K562 (cell line): Measurements from ENCODE around the gene SPIRE1. TPM values are rescaled to one million over a fixed set of nuclear protein-coding genes. Genes with fewer than 3 reads are reported as not detected.

Source experiments
- CBFA2T3 ChIP-seq: fragments of 450-650 bp; IDR thresholded peaks from 2 replicates; pipeline ENCODE4 v1.6.1; 2017
- ELF1 ChIP-seq: fragments of 200-800 bp; sonication (Bioruptor generic); IDR thresholded peaks from 2 replicates; pipeline ENCODE4 v1.6.1; 2016; ENCODE audit warnings: missing genetic modification characterization, missing compliant biosample characterization
- ETV1 ChIP-seq: fragments of 450-650 bp; conservative IDR thresholded peaks from 2 replicates; pipeline ENCODE4 v1.6.1; 2016; ENCODE audit warnings: missing genetic modification characterization, control low read depth, low read depth, missing compliant biosample characterization
- EWSR1 ChIP-seq: fragments of 450-650 bp; IDR thresholded peaks from 2 replicates; pipeline ENCODE4 v1.6.1; 2018; ENCODE audit warnings: borderline replicate concordance, mild to moderate bottlenecking, low read depth, moderate library complexity; ENCODE audit not compliant: partially characterized antibody
- HMGXB4 ChIP-seq: sonication (generic); formaldehyde crosslinking; IDR thresholded peaks from 2 replicates; pipeline ENCODE4 v1.8.1; 2023; ENCODE audit warnings: mild to moderate bottlenecking, missing genetic modification reagents
- HOXB6 ChIP-seq: fragments of 250-450 bp; sonication (Bioruptor Pico); IDR thresholded peaks from 2 replicates; pipeline ENCODE4 v1.5.1; 2022; ENCODE audit warnings: mild to moderate bottlenecking, borderline replicate concordance
- KAT7 ChIP-seq: sonication (generic); formaldehyde crosslinking; IDR thresholded peaks from 2 replicates; pipeline ENCODE4 v1.8.0; 2022; ENCODE audit warnings: missing genetic modification reagents, mild to moderate bottlenecking, borderline replicate concordance
- MED1 ChIP-seq: sonication (generic); formaldehyde crosslinking; IDR thresholded peaks from 2 replicates; pipeline ENCODE4 v1.8.1; 2023; ENCODE audit warnings: missing genetic modification reagents, borderline replicate concordance
- RB1 ChIP-seq: fragments of 450-650 bp; IDR thresholded peaks from 2 replicates; pipeline ENCODE4 v1.6.1; 2017; ENCODE audit warnings: low read depth, mild to moderate bottlenecking
- RBM14 ChIP-seq: fragments of 200-400 bp; formaldehyde crosslinking; IDR thresholded peaks from 2 replicates; pipeline ENCODE4 v1.6.1; 2018; ENCODE audit warnings: low read depth, mild to moderate bottlenecking, low read length, moderate library complexity, borderline replicate concordance; ENCODE audit not compliant: insufficient read depth
- REST ChIP-seq, 2 experiments: fragments of 450-650 bp; formaldehyde crosslinking in 1 of 2; IDR thresholded peaks; 2 replicates each; pipeline versions ENCODE4 v1.4.0 to v1.6.1; 2014 to 2020; ENCODE audit warnings: mild to moderate bottlenecking in 2 of 2, borderline replicate concordance in 1 of 2, low read depth in 1 of 2
- TFAP4 ChIP-seq: sonication (generic); formaldehyde crosslinking; IDR thresholded peaks from 2 replicates; pipeline ENCODE4 v1.8.0; 2022; ENCODE audit warnings: missing genetic modification reagents, mild to moderate bottlenecking, moderate library complexity, borderline replicate concordance
- TRIM24 ChIP-seq, 2 experiments: fragments of 450-650 bp; IDR thresholded peaks; 2 replicates each; pipeline ENCODE4 v1.6.1; 2016
- ZNF507 ChIP-seq: conservative IDR thresholded peaks from 2 replicates; pipeline ENCODE4 v1.6.1; 2017; ENCODE audit warnings: missing genetic modification characterization, missing compliant biosample characterization
- polyA plus RNA-seq, 8 experiments: library from polyadenylated mRNA; depleted of rRNA in 4 of 8; stranded (reverse) in 5 of 8; unstranded in 3 of 8; fragments of >200 nt; fragmentation: Nextera tagmentation in 2 of 8; fragmentation: Illumina TruSeq in 1 of 8; extraction: Ambion mirVana in 2 of 8; extraction: Trizol in 1 of 8; gene quantifications; 2 replicates each; pipeline versions ENCODE4 v1.2.1 to v1.2.3, GENCODE V29; 2011 to 2014; ENCODE audit warnings: inconsistent platforms in 1 of 8, missing spikeins in 1 of 8
- total RNA-seq, 7 experiments: library from RNA; depleted of rRNA in 6 of 7; stranded (reverse); fragments of >200 nt in 6 of 7; fragmentation: Illumina TruSeq in 2 of 7; extraction: Trizol in 2 of 7; gene quantifications; 2 replicates each; pipeline versions ENCODE4 v1.2.1 to v1.2.3, GENCODE V29; 2011 to 2021; ENCODE audit warnings: low replicate concordance in 1 of 7

The SPIRE1 gene
- total and polyA plus RNA-seq, 9 of the 15 experiments (the other 6 are each of a cell fraction or from before 2014, with no cell fraction given) = 2.9 to 14.0 (median 10.2) TPM

- no peak for TF ChIP-seq REST (IDR thresholded peaks at IDR 0.05; ENCODE audit: borderline replicate concordance)
- no peak for TF ChIP-seq REST (CRISPR knock-in tag; IDR thresholded peaks at IDR 0.05; ENCODE audit: low read depth)
- TF ChIP-seq ZNF507 (tag) = no peak
- TF ChIP-seq RB1 = 0 out of 2 replicates have a peak, but pooled peaks have one; percentile 6
- TF ChIP-seq CBFA2T3 = no peak
- no peak for TF ChIP-seq HOXB6 (CRISPR knock-in tag)
- peak; percentile 55; the same call in 1 of the 2 replicates for TF ChIP-seq HMGXB4 (CRISPR knock-in tag)
- no peak for TF ChIP-seq RBM14
- no peak for TF ChIP-seq EWSR1
- TF ChIP-seq ETV1 (tag) = 0 out of 2 replicates have a peak, but pooled peaks have one; percentile 12
- TF ChIP-seq TFAP4 (CRISPR knock-in tag) = peak; percentile 17; the same call in 1 of the 2 replicates
- no peak for TF ChIP-seq MED1
- no peak for TF ChIP-seq TRIM24 (IDR thresholded peaks at IDR 0.05)
- TF ChIP-seq ELF1 = no peak
- peak; percentile 34; the same call in 1 of the 2 replicates for TF ChIP-seq KAT7
Observed at GRCh38 chr18:12656938-12657683, 796 bp downstream of the SPIRE1 start (continued).
